Measurements from ENCODE around the gene KLHL8.

DNA sequence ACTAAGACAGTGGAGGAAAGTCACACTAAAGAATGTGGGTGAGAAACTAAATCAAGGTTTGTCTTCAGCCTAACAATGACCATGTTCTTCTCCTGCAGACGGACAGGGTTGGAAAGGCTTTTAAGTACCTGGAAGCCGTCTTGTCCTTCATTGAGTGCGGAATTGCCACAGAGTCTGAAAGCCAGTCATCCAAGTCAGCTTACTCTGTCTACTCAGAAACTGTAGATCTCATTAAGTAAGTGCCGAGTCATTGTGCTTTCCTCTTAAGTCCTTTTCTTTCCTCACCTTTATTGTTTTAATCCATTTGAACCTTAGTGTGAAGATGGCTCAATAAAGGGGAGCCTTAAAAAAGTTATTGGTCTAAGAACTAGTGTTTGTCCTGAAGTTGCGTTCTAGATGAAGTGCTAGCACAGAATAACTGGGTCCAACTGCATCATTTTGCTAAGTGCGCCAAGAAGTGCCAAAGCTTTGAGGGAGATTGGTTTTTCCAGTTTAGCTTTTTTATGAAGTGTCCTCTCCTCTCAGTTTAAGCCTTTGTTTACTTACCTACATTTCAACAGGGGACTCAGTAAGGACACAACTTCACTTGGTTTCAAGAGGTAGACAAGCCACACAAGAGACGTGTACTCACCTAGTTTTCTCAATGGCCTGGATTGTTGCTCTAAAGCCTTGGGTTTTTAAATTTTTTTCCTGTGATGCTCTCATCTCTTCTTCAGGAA, 89.3 kb downstream of the KLHL8 start:
- no peak for TF ChIP-seq CTCF (IDR thresholded peaks at IDR 0.05)
- no peak for TF ChIP-seq POLR2A (IDR thresholded peaks at IDR 0.05)
